ENCODE results near the gene ZYG11A.

ZYG11A gene

DNA sequence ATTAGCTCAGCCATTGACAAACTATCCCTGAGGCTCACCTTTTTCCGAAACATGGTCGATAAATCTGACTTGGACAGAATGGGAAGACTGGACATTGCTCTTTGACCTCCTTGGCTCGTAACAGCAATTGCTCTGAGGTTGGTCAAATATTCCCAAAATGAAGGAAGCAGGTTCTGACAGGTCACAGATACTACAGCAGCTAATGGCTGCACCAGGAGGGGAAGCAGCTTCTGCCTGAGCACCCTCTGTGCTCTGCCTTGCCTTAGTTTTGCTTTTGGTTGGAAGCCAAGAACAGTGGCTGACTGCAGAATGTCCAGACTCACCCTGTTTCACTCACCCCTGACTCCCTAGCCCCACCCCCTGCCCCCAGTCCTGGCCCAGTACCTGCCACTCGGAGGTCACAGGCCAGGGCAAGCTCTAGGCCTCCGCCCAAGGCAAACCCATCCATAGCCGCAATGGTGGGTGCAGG is 63.6 kb downstream of the ZYG11A start:
- no peaks in the 10 kb centered on the region for H3K27me3 Mint-ChIP-seq
- H3K4me3 Mint-ChIP-seq: no peak overlapping the region
- peaks cover 6% of the 10 kb centered on the region for H3K36me3 Mint-ChIP-seq
- H3K4me1 Mint-ChIP-seq: no peaks in the 10 kb centered on the region
- no peak overlapping the region for H3K27ac Mint-ChIP-seq
- H3K9me3 Mint-ChIP-seq: no peaks in the 10 kb centered on the region

DNA sequence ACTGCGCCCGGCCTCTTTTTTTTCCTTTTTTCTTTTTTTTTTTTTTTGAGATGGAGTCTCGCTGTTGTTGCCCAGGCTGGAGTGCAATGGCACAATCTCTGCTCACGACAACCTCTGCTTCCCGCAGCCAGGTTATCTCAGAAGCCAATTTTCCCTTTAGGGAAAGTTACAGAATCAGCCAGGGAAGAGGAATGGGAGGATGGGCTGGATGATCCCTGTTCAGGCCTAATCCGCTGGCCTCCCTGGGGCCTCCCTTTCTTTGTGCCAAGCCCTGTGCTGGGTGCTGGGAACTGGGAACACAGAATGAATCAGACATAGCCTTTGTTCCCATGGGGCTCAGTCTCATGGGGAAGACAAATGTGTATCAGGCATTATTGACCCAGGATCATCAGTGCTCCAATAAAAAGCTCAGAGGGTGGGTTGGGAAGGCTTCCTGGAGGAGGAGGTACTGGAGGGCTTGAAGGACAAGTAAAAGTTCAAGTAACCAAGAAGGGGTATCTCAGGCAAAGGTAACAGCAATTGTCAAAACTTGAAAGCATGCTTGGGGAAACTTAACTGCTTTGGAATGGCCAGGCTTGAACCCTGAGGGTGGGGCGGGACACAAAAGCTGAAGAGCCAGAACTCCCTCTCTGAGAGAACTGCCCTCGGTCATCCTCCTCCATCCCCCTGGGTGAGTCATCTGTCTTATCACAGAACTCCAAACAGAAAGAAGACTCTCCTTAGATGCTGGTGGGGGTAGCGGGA is 64.7 kb downstream of the ZYG11A start:
- peaks cover 6% of the 10 kb centered on the region for H3K36me3 Mint-ChIP-seq
- H3K4me3 Mint-ChIP-seq: no peak overlapping the region
- no peaks in the 10 kb centered on the region for H3K9me3 Mint-ChIP-seq
- no peaks in the 10 kb centered on the region for H3K27me3 Mint-ChIP-seq
- H3K27ac Mint-ChIP-seq: no peak overlapping the region
- H3K4me1 Mint-ChIP-seq: no peaks in the 10 kb centered on the region

- no peaks in the 10 kb centered on the region for H3K4me1 Mint-ChIP-seq
- H3K27ac Mint-ChIP-seq: no peak overlapping the region
- no peaks in the 10 kb centered on the region for H3K9me3 Mint-ChIP-seq
- no peaks in the 10 kb centered on the region for H3K27me3 Mint-ChIP-seq
- H3K36me3 Mint-ChIP-seq: peaks cover 6% of the 10 kb centered on the region
- no peak overlapping the region for H3K4me3 Mint-ChIP-seq
Observed at GRCh38 chr1:52907812-52908153, 65.2 kb downstream of the ZYG11A start.

DNA sequence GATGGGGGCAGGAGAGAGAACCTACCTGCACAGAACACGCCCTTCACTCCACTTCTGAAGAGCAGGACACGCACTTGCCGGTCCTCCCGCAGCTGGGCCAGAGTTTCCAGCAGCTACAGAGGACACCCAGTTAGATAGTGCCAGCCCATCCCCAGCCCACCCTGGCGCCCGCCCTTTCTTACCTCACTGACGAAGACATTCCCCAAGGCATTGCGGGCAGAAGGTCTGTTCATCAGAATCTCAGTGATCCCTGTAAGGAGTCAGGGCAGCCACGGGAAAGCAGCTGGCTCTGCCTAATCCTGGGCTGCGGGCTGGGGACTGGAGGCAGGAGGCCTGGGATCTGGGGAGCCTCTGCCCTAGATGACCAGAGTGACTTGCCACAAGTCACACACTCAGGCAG is 69.0 kb downstream of the ZYG11A start:
- no peak overlapping the region for H3K4me3 Mint-ChIP-seq
- no peak overlapping the region for H3K27ac Mint-ChIP-seq
- H3K36me3 Mint-ChIP-seq: peaks cover 6% of the 10 kb centered on the region
- no peaks in the 10 kb centered on the region for H3K9me3 Mint-ChIP-seq
- no peaks in the 10 kb centered on the region for H3K4me1 Mint-ChIP-seq
- no peaks in the 10 kb centered on the region for H3K27me3 Mint-ChIP-seq

- H3K27ac Mint-ChIP-seq: no peak overlapping the region
- peaks cover 4% of the 10 kb centered on the region for H3K4me1 Mint-ChIP-seq
- peaks cover 6% of the 10 kb centered on the region for H3K36me3 Mint-ChIP-seq
- H3K9me3 Mint-ChIP-seq: no peaks in the 10 kb centered on the region
- H3K4me3 Mint-ChIP-seq: no peak overlapping the region
- H3K27me3 Mint-ChIP-seq: no peaks in the 10 kb centered on the region
Observed at GRCh38 chr1:52913014-52913413, 70.5 kb downstream of the ZYG11A start.

DNA sequence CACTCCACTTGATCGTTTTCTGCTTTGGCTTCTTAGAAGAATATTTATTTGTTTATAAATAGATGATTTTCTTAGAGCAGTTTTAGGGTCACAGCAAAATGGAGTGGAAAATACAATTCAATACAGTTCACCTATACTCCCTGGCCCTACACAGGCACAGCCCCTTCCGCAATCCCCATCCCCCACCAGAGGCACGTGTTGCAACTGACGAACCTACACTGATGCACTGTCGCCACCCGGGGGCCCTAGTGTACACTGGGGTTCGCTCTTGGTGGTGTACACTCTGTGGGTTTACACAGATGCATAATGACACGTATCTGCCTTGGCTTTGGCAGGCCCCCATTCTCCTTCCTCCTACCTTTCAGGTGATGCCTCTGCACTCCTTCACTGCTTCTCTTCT is 71.0 kb downstream of the ZYG11A start:
- no peak overlapping the region for H3K27ac Mint-ChIP-seq
- peaks cover 5% of the 10 kb centered on the region for H3K36me3 Mint-ChIP-seq
- H3K4me3 Mint-ChIP-seq: no peak overlapping the region
- no peaks in the 10 kb centered on the region for H3K27me3 Mint-ChIP-seq
- H3K4me1 Mint-ChIP-seq: peaks cover 4% of the 10 kb centered on the region
- H3K9me3 Mint-ChIP-seq: no peaks in the 10 kb centered on the region

- Mint-ChIP-seq H3K36me3 (peaks cover 2% of the 10 kb centered on the region), H3K9me3 (no peaks in the 10 kb centered on the region), H3K4me3 (no peak overlapping the region), H3K27me3 (no peaks in the 10 kb centered on the region), H3K4me1 (peaks cover 10% of the 10 kb centered on the region), H3K27ac (no peak overlapping the region)
Observed at GRCh38 chr1:52914463-52914862, 71.9 kb downstream of the ZYG11A start.

DNA sequence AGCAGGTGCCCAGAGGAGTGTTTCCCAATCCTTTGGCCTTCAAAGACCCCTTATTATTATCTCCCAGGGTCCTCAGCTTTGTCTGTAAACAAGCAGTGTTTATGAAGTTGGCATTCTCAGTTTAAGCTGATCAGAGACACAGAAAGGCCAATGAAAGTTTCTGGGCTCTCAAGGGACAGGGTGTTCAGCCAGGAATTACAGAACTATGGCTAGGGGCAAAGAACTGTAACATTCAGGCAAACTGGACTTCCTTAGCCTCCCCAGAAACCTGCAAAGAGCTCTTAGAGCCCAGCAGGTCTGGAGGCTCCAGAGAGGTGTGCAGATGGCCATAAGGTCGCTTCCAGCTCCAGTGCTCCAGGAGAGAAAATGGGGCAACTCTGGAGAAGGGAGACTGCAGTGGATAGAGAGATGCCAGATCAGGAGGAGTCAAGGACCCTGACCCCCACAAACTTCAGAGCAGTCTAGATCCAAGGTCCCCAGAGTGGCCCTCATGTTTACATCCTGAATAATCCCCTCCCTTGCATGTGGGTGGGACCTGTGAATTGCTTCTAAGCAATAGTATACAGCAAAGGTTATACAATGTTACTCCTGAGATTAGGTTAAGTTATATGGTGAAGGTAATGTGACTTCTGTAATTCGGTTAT is 72.8 kb downstream of the ZYG11A start:
- Mint-ChIP-seq H3K27ac (no peak overlapping the region), H3K4me1 (peaks cover 18% of the 10 kb centered on the region), H3K9me3 (no peaks in the 10 kb centered on the region), H3K36me3 (no peaks in the 10 kb centered on the region), H3K4me3 (no peak overlapping the region), H3K27me3 (no peaks in the 10 kb centered on the region)

DNA sequence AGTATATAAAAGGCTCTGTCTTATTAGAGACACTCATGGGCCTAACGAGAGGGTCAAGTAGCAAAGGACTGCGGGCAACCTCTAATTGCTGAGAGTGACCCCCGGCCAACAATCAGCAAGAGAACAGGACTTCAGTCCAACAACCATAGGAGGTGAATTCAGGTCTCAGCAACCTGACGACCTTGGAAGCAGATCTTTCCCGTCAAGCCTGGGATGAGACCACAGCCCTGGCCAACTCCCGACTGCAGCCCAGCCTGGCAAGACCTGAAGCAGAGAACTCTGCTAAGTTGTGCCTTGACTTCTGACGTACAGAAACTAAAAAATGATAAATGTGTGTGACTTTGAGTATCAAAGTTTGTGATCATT is 73.3 kb downstream of the ZYG11A start:
- no peaks in the 10 kb centered on the region for H3K9me3 Mint-ChIP-seq
- H3K27me3 Mint-ChIP-seq: no peaks in the 10 kb centered on the region
- no peaks in the 10 kb centered on the region for H3K36me3 Mint-ChIP-seq
- H3K4me3 Mint-ChIP-seq: no peak overlapping the region
- H3K4me1 Mint-ChIP-seq: peaks cover 23% of the 10 kb centered on the region
- no peak overlapping the region for H3K27ac Mint-ChIP-seq

DNA sequence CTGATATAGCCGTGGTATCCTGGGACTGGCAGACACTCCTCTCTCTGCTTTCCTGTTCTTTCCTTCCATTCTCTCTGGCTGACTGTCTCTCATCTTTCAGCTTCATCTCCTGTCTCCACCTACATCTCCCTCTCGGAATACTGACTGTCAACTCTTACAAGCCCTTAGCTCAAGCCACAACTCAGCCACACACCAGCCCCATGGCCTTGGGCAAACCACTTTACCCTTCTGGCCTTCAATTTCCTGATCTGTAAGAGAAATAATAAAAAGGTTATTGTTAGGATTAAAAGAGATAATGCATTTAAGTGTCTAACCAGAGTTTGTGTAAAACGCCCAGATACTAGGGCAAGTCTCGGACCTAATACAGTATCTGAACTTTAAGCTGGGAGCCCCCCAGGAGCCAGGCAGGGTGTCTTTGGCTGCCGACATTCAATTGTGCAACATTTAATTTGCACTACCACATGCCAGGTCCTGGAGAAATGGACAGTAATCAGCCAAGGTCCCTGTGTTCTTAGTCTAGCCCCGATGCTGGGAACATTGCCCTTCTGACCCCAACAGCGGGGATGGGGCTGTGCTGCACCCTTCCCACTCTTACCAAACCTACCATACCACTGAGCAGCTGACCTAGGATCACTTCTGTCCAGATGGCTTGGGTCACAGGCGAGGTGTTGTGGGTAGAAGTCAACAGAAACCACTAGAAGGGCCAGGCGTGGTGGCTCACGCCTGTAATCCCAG is 73.8 kb downstream of the ZYG11A start:
- no peaks in the 10 kb centered on the region for H3K36me3 Mint-ChIP-seq
- peaks cover 24% of the 10 kb centered on the region for H3K4me1 Mint-ChIP-seq
- H3K4me3 Mint-ChIP-seq: no peak overlapping the region
- no peaks in the 10 kb centered on the region for H3K27me3 Mint-ChIP-seq
- H3K9me3 Mint-ChIP-seq: no peaks in the 10 kb centered on the region
- no peak overlapping the region for H3K27ac Mint-ChIP-seq

DNA sequence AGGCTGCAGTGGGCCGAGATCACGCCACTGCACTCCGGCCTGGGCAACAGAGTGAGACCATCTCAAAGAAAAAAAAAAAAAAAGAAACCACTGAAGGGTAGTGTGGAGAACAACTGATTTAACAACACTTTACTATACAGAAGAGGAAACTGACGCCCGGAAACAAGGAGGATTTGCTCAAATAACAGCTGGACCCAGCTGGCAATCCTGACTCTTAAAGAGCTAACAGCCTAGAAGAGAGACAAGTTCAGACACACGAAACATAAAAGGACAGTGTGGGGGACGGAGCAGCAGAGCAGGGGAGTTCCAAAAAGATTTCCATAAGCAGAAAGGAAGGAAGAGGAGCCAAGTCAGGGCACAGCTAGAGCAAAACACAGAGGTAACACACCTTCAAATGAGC is 74.6 kb downstream of the ZYG11A start:
- Mint-ChIP-seq H3K27me3 (no peaks in the 10 kb centered on the region), H3K4me3 (no peak overlapping the region), H3K36me3 (no peaks in the 10 kb centered on the region), H3K4me1 (peaks cover 24% of the 10 kb centered on the region), H3K27ac (peak overlapping the region; percentile 20), H3K9me3 (no peaks in the 10 kb centered on the region)

GRCh38 chr1:52917581-52917980 is 75.0 kb downstream of the ZYG11A start:
- no peaks in the 10 kb centered on the region for H3K9me3 Mint-ChIP-seq
- no peak overlapping the region for H3K4me3 Mint-ChIP-seq
- no peaks in the 10 kb centered on the region for H3K36me3 Mint-ChIP-seq

DNA sequence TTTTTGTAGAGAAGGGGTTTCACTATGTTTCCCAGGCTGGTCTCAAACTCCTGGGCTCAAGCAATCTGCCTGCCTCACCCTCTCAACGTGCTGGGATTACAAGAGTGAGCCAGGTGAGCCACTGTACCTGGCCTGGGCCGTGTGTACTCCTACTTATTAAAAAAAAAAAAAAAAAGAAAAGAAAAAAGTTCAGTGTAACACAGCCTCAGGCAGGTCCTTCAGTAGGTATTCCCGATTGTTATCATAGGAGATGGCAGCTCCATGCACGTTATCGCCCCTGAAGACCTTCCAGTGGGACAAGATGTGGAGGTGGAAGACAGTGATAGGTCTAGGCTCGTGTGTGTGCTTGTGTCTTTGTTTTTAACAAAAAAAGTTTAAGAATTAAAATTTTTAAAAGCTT is 75.6 kb downstream of the ZYG11A start:
- Mint-ChIP-seq H3K4me3 (no peak overlapping the region), H3K4me1 (peaks cover 26% of the 10 kb centered on the region)

More at GRCh38 chr1:52917581-52917980, 75.0 kb downstream of the ZYG11A start:
- peaks cover 26% of the 10 kb centered on the region for H3K4me1 Mint-ChIP-seq
- H3K27me3 Mint-ChIP-seq: no peaks in the 10 kb centered on the region
- no peak overlapping the region for H3K27ac Mint-ChIP-seq

DNA sequence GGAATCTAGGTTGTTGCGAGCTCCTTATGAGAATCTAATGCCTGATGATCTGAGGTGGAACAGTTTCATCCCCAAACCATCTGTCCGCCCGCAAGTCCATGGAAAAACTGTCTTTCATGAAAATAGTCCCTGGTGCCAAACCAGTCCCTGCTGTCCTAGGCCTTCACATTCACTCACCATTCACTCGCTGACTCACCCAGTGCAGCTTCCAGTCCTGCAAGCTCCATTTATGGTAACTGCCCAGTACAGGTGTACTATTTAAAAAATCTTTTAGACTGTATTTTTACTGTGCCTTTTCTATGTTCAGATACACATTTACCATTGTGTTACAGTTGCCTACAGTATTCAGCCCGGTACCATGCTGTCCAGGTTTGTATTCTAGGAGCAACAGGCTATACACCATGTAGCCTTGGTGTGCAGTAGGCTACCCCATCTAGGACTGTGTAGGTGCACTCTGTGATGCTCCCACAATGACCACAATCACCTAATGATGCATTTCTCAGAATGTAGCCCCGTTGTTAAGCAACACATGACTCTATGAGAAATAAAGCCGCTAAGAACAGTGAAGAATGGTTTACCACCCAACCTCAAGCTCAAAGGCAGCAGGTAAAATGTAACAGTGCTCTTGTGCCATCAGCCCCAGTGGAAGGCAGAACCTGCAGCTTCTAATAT is 76.6 kb downstream of the ZYG11A start:
- no peaks in the 10 kb centered on the region for H3K36me3 Mint-ChIP-seq
- H3K27me3 Mint-ChIP-seq: no peaks in the 10 kb centered on the region
- H3K4me1 Mint-ChIP-seq: peaks cover 26% of the 10 kb centered on the region
- H3K9me3 Mint-ChIP-seq: no peaks in the 10 kb centered on the region
- H3K4me3 Mint-ChIP-seq: no peak overlapping the region
- H3K27ac Mint-ChIP-seq: peak overlapping the region; percentile 95

More for the DNA sequence above, 75.6 kb downstream of the ZYG11A start:
- H3K27ac Mint-ChIP-seq: no peak overlapping the region
- no peaks in the 10 kb centered on the region for H3K36me3 Mint-ChIP-seq
- H3K9me3 Mint-ChIP-seq: no peaks in the 10 kb centered on the region
- no peaks in the 10 kb centered on the region for H3K27me3 Mint-ChIP-seq

GRCh38 chr1:52919723-52920483 is 77.3 kb downstream of the ZYG11A start:
- Mint-ChIP-seq H3K4me1 (peaks cover 26% of the 10 kb centered on the region), H3K27ac (peak overlapping the region; percentile 95), H3K36me3 (no peaks in the 10 kb centered on the region), H3K4me3 (peak overlapping the region; percentile 76), H3K9me3 (no peaks in the 10 kb centered on the region), H3K27me3 (no peaks in the 10 kb centered on the region)

Measured in activated naive CD4-positive, alpha-beta T cell treated with anti-CD3 and anti-CD28 coated beads, Interleukin-2, amount 50 U/mL, for 24 hours (primary cell).